HG03457 (cell line): Measurements from ENCODE around the gene CLMN.

Experiments
- ATAC-seq: cut with Tn5 transposase; IDR thresholded peaks from one replicate; pipeline ENCODE4 v1.9.1; 2021; ENCODE audit warnings: moderate number of reproducible peaks; ENCODE audit not compliant: unreplicated experiment

CLMN gene

GRCh38 chr14:95319312-95320077 is at the start of gene CLMN:
TSS of gene CLMN (minus strand) at chr14:95319908. CDS start at chr14:95319792, 116 bp downstream.
- ATAC-seq: no peak

- no peak for ATAC-seq
These were observed 45.7 kb upstream of the CLMN start for GRCh38 chr14:95365401-95365800.

DNA sequence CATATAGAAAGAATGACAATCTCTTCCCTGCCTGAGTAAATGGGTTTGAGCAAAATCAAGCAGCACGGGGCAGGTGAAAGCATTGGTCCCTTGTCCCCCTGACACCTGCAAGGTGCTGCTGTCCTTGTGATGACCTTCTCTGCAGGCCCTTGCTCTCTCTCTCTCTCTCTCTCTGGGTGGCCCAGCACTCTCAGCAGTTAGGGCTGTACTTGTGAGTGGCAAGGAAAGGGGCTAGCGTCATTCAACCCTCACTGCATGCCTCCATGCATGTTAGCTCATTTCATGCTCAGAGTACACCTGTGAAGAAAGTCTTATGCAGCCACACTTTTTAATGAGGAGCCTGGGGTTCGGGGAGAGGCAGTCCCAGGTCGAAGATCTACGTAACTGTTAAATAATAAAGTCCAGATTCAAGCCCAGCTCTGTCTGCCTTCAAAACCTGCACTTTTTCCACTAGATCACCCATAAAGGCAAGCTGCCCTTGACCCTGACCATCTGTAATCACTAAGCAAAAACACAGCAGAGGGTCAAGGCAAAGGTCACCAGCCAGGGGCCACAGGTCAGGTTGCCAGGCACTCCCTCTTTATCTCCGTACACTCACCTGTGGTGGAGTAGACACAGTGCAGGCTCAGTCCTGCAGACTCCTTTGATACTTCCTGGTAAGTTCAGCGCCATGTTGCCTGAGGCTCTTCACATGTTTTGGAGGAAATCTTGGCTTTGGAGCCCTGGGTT is 44.9 kb upstream of the CLMN start:
- ATAC-seq: no peak

DNA sequence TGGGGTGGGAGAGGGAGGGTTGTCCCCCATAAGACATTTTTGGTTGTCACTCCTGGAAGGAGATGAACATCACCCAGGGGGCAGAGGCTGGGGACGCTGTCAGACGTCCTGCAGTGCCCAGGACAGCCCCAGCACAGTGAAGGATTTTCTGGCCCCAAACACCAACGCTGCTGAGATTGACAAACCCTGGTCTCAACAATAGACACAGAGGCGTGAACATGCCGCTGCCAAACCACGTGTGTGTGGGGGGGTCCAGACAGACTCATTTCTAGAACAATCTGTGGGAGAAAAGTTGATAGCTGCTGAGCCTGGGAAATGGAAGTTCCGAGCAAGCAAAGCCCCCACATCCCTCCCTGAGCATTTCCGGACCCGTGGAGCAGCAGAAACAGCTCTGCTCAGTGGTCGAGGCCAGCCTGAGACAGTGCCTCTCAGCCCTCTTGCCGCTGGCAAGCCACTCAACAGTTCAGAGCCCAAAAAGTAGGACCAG is 43.8 kb upstream of the CLMN start:
- no peak for ATAC-seq

DNA sequence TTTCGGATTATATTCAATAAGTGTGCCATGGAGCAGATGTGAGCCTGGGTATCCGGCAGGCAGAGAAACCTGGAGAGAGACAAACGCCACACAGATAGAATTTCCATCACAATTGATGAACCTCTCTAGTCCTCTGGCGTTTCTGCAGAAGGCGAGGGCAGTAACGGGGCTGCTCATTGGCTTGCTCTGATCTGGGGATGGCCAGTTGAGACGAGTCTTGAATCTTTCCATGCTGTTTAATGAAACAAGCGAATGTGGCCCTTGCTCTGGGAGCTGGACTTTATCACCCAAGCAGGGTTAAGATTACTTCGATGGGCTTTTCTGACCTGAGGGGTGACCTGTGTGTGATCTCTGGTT is 42.4 kb upstream of the CLMN start:
- no peak for ATAC-seq

DNA sequence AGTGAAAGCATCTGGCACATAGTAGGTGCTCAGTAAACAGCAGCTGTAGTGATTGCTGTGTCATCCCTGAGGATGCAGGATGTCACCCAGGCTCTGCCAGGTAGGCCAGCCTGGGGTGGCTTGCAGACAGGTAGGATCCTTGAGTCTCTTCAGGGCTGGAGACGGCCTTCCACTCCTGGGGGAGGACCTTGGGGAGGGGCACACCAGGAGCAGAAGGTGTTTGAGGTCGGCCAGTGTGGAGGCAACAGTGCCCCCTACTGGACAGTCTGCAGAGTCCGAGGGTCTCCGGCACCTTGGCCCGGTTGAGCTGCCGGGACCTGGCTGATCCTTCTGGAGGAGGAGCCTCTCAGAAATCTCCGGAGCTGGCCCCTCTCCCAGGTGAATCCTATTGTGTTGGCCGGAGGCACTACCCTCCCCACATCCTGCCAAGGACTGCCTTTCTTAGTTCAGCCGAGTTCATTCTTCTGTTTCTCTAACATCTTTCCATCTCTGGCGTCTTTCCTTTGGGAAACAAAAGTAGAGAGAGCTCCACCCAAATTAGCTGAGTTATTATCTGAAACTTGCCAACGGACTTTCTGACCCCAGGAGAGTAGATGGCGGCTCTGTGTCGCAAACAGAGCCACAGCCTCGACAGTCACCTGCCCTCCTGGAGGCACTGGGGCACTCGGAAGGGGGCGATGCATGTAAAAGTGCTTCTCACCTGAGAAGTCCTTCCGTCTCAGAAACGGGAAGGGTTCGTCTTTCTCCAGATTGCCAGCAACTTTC is 41.8 kb upstream of the CLMN start:
- no peak for ATAC-seq

DNA sequence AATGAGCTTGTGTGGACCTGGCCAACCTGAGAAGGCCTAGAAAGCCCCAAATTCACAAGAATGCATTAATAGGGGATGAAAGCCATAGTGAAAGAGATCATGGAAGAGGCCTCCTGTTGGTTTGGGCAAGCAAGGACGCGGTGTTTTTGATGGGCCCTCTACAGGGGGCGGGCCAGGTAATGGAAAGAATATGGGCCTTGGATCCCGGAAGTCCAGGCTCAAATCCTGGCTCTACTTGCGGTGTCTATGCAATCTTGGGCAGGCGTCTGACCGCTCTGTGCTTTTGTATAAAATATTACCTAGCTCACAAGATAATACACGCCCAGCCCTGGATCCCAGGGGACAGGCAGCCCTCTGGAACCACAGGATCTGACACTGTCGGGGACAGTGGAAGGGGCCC is 41.1 kb upstream of the CLMN start:
- no peak for ATAC-seq

GRCh38 chr14:95359994-95360826 is 40.5 kb upstream of the CLMN start:
- no peak for ATAC-seq

GRCh38 chr14:95356245-95356869 is 36.6 kb upstream of the CLMN start:
- no peak for ATAC-seq

- no peak for ATAC-seq
These were observed 35.7 kb upstream of the CLMN start for GRCh38 chr14:95355422-95355821.

DNA sequence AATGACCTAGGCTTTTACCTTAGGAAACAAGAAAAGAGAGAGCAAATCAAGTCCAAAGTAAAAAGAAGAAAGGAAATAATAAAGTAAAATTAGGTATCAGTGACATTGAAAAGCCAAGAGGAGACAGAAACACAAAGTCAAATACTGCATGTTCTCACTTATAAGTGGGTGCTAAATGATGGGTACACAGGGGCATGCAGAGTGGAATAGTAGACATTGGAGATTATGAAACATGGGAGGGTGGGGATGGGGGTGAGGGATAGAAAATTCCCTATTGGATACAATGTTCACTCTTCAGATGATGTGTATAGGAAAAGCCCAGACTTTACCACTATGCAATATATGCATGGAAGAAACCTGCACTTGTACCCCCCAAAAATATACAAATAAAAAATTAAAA is 35.1 kb upstream of the CLMN start:
- ATAC-seq: no peak

GRCh38 chr14:95353664-95354063 is 34.0 kb upstream of the CLMN start:
- ATAC-seq: no peak

GRCh38 chr14:95353007-95353406 is 33.3 kb upstream of the CLMN start:
- ATAC-seq: no peak

- no peak for ATAC-seq
These were observed 32.8 kb upstream of the CLMN start for GRCh38 chr14:95352481-95352880.

DNA sequence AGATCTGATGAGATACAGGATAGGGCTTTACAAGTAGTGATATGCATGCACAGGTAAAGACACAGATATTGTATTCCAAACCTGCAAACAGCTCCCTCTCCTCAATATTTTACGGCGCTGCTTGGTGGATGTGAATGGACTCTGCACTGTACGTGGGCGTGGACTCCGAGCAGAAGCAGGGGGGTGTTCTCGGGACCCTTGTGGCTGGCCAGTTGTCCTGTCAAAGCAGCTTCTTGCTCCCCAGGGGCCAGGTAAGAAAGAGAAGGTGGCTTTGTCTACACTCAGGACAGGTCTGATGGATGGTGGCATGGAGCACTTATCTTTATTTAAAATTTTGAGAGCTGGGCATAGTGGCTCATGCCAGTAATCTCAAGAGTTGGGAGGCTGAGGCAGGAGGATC is 29.5 kb upstream of the CLMN start:
- no peak for ATAC-seq

DNA sequence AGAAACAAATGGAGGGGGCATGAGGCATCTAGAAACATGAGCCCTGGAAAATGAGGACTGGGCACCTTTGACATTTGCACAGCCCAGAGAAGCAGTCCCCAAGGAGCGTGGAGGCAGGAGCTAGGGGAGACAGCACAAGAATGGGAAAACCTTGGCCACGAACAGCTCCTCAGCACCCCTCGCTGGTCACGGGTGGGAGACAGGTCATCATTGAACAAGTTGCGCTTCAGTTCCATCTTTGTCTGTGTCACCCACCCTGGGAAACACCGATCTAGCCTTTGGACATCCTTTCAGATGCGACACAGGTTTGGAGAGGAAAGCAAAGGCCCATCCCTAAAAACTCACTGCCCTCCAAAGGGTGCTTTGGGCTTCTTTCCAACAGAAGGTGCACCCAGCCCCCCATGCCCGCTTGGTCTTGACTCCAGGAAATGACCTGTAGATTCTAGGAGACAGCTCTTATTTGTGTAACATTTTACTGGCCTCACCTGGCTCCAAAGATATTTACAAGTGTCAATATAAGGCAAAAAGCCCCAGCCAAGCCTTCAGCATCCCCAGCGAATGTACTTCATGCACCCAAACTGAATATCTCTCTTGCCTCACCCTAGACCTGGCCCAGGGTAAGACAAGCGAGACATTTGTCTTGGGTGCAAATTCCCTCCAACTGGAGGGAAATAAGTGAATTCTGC is 28.8 kb upstream of the CLMN start:
- no peak for ATAC-seq

GRCh38 chr14:95346820-95347219 is 27.1 kb upstream of the CLMN start:
- no peak for ATAC-seq

DNA sequence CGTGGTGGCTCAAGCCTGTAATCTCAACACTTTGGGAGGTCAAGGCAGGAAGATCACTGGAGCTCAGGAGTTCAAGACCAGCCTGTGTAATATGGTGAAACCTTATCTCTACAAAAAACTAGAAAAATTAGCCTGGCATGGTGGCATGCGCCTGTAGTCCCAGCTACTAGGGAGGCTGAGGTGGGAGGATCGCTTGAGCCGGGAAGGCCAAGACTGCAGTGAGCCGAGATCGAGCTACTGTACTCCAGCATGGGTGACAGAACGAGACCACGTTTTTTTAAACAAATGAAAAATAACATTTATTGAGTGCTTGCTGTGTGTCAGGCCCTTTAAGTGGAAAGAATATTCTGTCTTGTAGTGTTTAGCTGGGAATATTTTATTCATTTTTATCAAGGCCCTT is 26.6 kb upstream of the CLMN start:
- ATAC-seq: no peak

- no peak for ATAC-seq
These were observed 25.3 kb upstream of the CLMN start for GRCh38 chr14:95345032-95345431.

DNA sequence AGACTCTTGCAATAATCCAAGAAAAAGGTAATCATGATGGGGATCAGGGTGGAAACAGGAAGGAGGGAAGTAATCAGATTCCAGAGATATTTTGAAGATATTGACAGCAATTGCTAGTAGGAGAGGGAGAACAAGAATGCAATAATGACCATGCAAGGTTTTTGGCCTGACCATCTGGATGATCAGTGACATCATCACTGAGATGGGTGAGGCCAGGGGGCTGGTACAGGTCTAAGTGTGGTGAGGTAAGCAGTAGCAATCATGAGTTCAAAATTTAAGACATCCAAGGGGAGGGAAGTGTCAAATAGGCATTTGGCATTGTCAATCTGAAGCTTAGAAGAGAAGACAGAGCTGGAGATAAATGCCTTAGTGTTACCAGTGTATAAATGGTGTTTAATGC is 24.8 kb upstream of the CLMN start:
- no peak for ATAC-seq
